ENCODE measurements around the gene EFNA2.

- TF ChIP-seq POLR2A (IDR thresholded peaks at IDR 0.05) (no peak), CTCF (IDR thresholded peaks at IDR 0.05) (no peak)
Measured at GRCh38 chr19:1241417-1242095, 44.1 kb upstream of the EFNA2 start, which contains the start of gene ATP5F1D.
